Stimulated activated CD8-positive, alpha-beta memory T cell treated with anti-CD3 and anti-CD28 coated beads, Interleukin-12 subunit alpha, Interleukin-12 subunit beta, amount 100 ng/mL, for 1 hour (primary cell): ENCODE data around the gene NAV2.

Source experiments
- DNase-seq: peaks from one replicate; pipeline ENCODE4 v3.0.0-alpha.2; 2020; ENCODE audit warnings: low read depth

Gene NAV2

GRCh38 chr11:20022363-20023081 lies 309.9 kb downstream of the NAV2 start:
- DNase-seq: no peak

- no peak for DNase-seq
Measured at GRCh38 chr11:20023082-20023426, 310.4 kb downstream of the NAV2 start.

- no peak for DNase-seq
Measured at GRCh38 chr11:20024172-20024935, 311.7 kb downstream of the NAV2 start.

GRCh38 chr11:20025332-20025840 lies 312.7 kb downstream of the NAV2 start:
- no peak for DNase-seq

DNA sequence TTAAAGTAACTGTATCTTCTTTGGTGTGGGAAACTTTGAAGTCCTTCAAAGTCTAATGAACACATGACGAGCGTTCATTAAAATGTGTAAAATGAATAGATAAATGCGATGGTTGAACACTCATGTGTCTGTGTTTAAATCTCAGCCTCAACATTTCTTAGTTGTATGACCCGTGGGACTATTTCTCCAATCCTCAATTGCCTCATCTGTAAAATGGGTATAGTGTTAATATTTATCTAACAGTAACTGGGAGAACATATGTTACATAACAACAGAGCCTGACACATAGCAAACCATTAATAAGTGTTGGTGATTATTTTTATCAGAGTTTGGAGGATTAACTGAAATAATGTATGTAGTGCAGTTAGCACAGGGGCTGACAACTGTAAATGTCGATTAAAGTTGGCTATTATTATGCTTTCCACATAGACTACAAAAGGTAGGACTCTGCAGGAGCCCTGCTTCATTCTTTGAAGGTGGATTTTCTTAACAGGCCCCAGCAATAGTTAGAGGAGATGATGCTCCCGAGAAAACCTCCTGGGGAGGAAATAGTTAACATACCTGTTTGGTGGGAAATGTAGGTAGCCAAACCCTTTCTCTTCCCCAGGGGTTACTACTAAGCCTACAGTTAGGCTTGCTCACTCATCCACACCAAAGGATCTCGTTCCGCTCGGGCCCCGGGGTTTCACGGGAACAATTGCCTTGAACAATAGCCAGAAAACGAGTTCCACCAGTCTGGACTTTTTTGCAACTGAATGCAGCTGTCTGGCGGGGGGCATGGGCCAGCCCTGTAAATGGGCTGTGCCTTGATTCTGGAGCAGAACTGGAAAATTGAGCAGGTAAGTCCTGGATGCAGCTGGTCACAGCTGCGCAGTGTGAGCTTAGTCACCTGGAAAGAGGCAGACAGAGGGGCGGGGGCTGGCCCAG lies 314.3 kb downstream of the NAV2 start:
- DNase-seq: no peak

GRCh38 chr11:20027556-20028013 lies 314.9 kb downstream of the NAV2 start:
- no peak for DNase-seq

GRCh38 chr11:20029193-20029592 lies 316.6 kb downstream of the NAV2 start:
- DNase-seq: no peak

DNA sequence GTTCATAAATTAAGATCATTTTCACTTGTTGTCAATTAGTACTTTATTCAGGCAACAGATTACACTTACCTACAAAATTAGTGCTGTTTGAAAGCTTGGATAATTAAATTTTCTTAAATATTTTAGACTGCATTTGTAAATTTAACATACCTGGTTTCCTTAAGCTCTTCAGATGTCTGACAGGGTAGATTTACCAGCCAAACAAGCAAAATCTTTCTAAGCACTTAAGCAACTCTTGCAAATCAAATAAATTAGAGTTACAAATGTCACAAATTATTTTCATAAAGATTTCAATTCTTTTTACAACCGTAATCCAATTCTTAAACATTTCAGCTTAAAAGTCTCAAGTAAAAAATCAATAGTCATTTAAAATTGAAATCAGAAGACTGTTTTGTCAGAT lies 317.8 kb downstream of the NAV2 start:
- DNase-seq: no peak

- DNase-seq: no peak
Measured at GRCh38 chr11:20031155-20032001, 318.7 kb downstream of the NAV2 start.

DNA sequence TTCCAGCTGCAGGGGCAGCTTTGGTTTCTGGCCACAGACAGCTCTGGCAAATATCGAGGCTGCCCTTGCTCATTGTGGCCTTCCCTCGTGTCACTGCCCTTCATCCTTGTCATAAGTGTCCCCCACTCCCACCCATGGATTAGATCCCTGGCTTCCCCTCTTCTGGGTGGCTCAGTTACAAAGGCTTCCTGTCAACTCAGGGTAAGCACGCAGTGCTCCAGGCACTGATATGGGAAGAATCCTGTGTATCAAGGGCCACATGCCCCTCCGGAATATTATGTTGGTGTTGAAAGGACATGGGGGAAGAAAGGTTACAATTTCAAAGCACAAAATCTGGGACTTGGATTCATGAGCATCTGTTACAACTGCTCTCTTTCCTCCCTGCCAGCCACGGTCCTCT lies 319.5 kb downstream of the NAV2 start:
- no peak for DNase-seq

GRCh38 chr11:20032577-20033260 lies 320.1 kb downstream of the NAV2 start:
- no peak for DNase-seq

- no peak for DNase-seq
Measured at GRCh38 chr11:20033806-20034205, 321.2 kb downstream of the NAV2 start.

DNA sequence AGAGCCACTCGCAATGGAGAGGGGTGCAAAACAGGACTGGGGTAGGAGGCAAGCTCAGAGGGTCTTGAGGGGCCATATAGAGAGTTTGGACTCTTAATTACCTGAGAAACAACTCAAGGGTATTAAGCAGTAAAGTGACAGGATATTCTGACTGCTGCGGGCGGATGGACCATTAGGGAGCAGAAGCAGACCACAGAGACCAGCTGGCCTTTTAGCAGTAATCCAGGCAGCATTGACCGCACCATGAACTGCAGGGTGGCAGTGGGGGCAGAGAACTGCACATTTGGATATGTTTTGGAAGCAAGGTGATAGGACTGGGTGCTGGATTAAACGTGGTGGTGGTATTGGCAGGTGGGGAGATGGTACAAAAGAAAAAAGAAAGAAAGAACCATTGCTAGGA lies 322.3 kb downstream of the NAV2 start:
- DNase-seq: no peak

DNA sequence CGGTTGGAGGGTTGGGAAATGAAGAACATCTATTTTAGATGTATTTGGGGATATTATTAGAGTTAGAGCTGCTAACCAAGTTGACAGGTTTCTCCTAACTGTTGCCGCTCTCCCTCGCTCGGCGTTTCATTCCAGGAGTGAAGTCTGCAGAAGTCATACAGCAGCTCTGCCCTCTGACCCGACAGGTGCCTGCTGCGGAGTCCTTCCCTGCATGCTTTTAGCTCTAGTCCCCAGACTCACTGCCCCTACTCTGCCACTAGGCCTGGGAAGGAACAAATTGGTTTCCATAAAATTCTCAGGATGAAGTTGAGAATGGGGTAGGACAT lies 322.7 kb downstream of the NAV2 start:
- no peak for DNase-seq

DNA sequence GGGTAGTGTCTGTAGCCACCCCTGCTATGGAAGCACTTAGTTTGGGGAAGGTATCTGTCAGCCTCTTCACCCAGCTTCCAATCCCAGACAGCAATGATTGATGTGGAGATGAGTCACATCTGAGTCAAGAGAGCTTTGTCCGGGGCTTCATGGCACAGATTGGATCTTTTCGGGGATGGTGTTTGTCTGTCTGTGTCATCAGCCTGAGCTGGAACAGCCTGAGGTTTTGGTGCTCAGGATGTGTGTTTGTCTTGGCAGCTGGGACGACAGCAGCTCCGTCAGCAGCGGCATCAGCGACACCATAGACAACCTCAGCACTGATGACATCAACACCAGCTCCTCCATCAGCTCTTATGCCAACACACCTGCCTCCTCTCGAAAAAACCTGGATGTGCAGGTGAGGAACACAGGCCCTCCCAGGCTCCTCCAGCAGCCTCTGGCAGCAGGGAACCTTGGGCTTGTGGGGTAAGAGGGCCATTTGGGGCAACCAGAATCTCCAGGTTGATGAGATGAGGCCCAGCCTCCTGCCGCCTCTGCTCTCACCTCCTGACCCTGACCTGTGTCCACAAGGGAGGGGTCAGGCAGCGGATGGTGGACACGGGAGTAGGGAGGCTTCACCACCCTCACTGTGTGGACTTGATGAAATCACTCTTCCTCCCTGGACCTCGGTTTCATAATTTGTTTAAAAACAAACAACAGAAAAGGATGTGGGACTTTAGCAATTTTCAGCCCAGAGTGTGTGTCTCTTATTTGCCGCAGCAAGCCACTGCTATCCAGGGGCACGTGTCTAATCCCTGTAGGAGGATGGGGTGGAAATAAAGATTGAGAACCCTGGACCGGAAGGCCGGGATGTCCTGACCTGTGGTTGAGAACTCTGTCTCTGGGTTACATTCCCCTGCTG lies 323.3 kb downstream of the NAV2 start:
- DNase-seq: no peak

GRCh38 chr11:20036626-20037335 lies 324.1 kb downstream of the NAV2 start:
- no peak for DNase-seq

DNA sequence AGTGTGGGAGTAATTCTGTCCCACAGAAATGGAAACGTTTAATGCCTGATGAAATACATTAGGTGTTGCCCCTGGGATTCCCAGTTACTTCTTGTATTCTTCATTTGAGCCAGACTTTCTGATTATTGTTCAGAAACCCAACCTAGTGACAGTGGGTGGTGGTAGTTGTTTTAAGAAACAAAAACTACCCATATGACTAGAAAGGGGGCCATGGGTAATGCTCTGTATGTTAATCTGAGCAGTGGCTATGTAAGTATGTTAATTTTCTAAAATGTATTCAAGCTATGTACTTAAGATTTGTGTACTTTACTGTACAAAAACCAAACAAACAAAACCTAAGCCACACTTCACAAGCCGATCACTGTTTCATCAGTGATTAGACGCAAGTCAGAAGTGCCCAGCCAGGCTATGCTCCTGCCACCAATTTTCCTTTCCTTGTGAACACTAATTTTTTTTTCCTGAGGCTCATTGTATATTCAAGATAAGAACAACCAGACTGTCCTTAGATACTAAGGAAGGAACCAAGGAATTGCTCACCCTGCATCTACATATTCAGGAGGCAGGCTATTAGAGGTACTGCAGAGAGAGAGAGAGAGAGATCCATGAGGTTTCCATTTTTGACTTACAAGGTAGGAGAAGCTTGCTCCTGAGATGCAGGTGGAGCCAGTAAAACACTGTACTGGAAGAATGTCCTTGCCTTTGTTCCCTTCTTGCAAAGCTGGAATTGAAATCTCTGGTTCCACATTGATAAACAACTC lies 324.9 kb downstream of the NAV2 start:
- DNase-seq: no peak

DNA sequence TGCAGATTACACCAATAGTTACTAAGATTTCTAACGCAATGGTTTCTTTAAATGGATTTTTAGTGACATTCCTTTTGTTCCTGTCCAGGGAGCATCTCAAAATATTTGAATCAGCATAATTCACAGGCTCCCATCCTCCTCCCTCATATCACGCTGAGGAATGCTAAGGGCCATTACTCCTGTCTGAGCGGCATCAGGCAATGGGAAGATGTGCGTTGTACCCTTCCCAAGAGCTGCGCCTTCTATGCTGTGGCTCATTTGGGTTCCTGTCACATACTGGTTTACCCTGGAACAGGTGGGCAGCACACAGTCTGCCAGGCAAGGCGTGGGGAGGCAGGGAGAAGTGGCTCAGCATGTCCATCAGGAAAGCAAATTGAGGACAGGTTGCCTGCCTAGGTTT lies 325.8 kb downstream of the NAV2 start:
- DNase-seq: no peak

GRCh38 chr11:20038972-20039371 lies 326.3 kb downstream of the NAV2 start:
- DNase-seq: no peak
